ENCODE data around the gene SLCO2A1.

DNA sequence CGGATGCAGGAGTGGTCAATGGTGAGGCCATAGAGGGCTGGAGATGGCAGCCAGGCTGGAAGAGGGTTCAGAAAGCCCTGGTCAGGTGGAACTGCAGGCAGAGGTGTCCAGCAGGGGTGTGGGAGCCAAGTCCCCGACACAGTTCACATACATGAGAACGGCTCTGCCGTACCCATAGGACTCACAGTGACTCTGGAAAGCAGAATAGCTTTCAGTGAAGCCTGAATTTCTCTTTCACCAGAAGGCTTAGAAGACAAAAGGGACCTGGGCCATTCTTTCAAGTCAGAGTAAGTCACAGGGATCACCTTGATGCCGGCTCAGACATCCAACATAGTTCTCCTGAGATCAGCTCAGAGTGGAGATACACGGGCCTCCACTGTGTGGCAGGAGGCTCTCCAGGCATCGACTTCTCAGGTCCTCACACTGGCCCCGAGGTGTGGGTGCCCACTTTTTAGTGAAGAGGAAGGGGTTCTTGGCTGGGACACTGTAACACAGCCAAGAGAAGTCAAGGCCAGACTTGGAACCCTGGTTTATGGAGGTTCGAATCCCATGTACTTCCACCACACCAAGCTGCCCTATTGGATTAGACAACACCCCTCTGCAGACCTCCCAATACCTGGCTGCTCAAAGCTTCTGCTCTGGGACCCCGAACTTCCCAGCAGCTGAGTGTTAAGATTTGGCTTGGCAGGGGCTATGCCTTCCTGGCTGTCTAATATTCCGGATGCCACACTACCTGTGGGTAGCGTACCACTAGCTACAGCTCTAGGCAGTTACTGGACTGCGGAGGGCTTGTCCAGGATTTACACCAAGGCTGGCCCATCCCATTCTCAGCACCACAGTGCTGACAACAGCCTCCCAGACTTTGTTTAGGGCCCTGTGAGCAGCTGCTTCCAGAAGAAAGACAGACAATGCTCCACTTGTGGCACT is 93.6 kb downstream of the SLCO2A1 start:
- TF ChIP-seq GATA2 (IDR thresholded peaks at IDR 0.05; ENCODE audit: low read depth, low read length): no peak
- no peak for TF ChIP-seq GATA3 (IDR thresholded peaks at IDR 0.05; ENCODE audit: low read depth, low read length)

Measured in SH-SY5Y (cell line).